Upper lobe of left lung (tissue), 6 donors: Measurements from ENCODE around the gene GRID1. TPM values are rescaled to one million over a fixed set of nuclear protein-coding genes. Genes with fewer than 3 reads are reported as not detected.

ENCODE experiments used
- ATAC-seq, 2 donors: fragments of 200-7000 bp; cut with Tn5 transposase; one replicate each; pipeline ENCODE4 v1.9.1; 2022; ENCODE audit warnings: mild to moderate bottlenecking in 2 of 2, moderate library complexity in 2 of 2; ENCODE audit not compliant: low FRiP score in 2 of 2
- DNase-seq, 2 donors: peaks; one replicate each; pipeline ENCODE4 v3.0.0-alpha.2; 2019 to 2020
- H3K27ac ChIP-seq, 4 donors: fragments of 200-600 bp; sonication (generic); one replicate each; pipeline ENCODE4 v1.5.1; 2016 to 2019
- H3K27me3 ChIP-seq, 4 donors: fragments of 200-600 bp; sonication (generic); one replicate each; pipeline ENCODE4 v1.5.1; 2017 to 2019
- H3K36me3 ChIP-seq, 4 donors: fragments of 200-600 bp; sonication (generic); one replicate each; pipeline ENCODE4 v1.5.1; 2016 to 2019
- H3K4me1 ChIP-seq, 4 donors: fragments of 200-600 bp; sonication (generic); one replicate each; pipeline ENCODE4 v1.5.1; 2018 to 2019
- H3K4me3 ChIP-seq, 4 donors: fragments of 200-600 bp; sonication (generic); one replicate each; pipeline ENCODE4 v1.5.1; 2017 to 2019; ENCODE audit warnings: mild to moderate bottlenecking in 2 of 4, moderate library complexity in 1 of 4
- H3K9me3 ChIP-seq, 4 donors: fragments of 200-600 bp; sonication (generic); one replicate each; pipeline ENCODE4 v1.5.1; 2018 to 2019
- CTCF ChIP-seq, 6 experiments: fragments of 450-650 bp in 4 of 6; fragments of 200-600 bp in 2 of 6; sonication (generic) in 2 of 6; IDR thresholded peaks; one replicate each; pipeline ENCODE4 v1.5.1; 2016 to 2019; ENCODE audit warnings: antibody characterized with exemption in 6 of 6
- EP300 ChIP-seq, 4 donors: sonication (generic); formaldehyde crosslinking; IDR thresholded peaks; one replicate each; pipeline ENCODE4 v1.5.1; 2017; ENCODE audit warnings: antibody characterized with exemption in 4 of 4, control low read depth in 2 of 4
- POLR2A ChIP-seq, 4 donors: fragments of 450-650 bp; IDR thresholded peaks; one replicate each; pipeline ENCODE4 v1.5.1; 2016 to 2017; ENCODE audit warnings: antibody characterized with exemption in 4 of 4, mild to moderate bottlenecking in 2 of 4
- POLR2AphosphoS5 ChIP-seq, 2 donors: sonication (generic); formaldehyde crosslinking; IDR thresholded peaks; one replicate each; pipeline ENCODE4 v1.5.1; 2017; ENCODE audit warnings: antibody characterized with exemption in 2 of 2
- WGBS, 2 donors: methylation state at CpG; one replicate each; pipeline ENCODE4 v1.1.5; 2017 to 2018; 5-methylcytosine and 5-hydroxymethylcytosine counted together
- total RNA-seq, 6 donors: library from RNA; depleted of rRNA in 4 of 6; stranded (reverse); fragments of >200 nt in 4 of 6; gene quantifications; one replicate each; pipeline versions ENCODE4 v1.1.0 to v1.2.1, GENCODE V29; 2016 to 2021
- donor health status: DM: no; HTN: no; CAD: no; lungs with moderate emphysema.
- donor health status: DM: no; HTN: yes; CAD: no; lungs with severe emphysema.

GRID1 gene
- total RNA-seq, 6 donors from 2014 or later, result 1.5 to 5.2 (median 3.2) TPM

- Histone ChIP-seq H3K4me1 (no peaks in the 10 kb centered on the region), H3K27me3 (no peaks in the 10 kb centered on the region), H3K4me3 (no peak overlapping the region), H3K36me3 (no peaks in the 10 kb centered on the region), H3K9me3 (no peaks in the 10 kb centered on the region), H3K27ac (no peak overlapping the region)
- 69 to 73% methylated on average over 1 of the region's 1 CpG for WGBS, 2 donors
- TF ChIP-seq CTCF (IDR thresholded peaks at IDR 0.05), result no peak
- TF ChIP-seq EP300 (IDR thresholded peaks at IDR 0.05), result no peak
- TF ChIP-seq POLR2AphosphoS5 (IDR thresholded peaks at IDR 0.05), result no peak
- TF ChIP-seq POLR2A (IDR thresholded peaks at IDR 0.05), result no peak
- DNase-seq (no peak), ATAC-seq (no peak)
Measured at GRCh38 chr10:85735997-85736396, 630.6 kb downstream of the GRID1 start.

GRCh38 chr10:85734791-85735190 lies 631.8 kb downstream of the GRID1 start:
- TF ChIP-seq EP300 (IDR thresholded peaks at IDR 0.05) (no peak), POLR2AphosphoS5 (IDR thresholded peaks at IDR 0.05) (no peak), POLR2A (IDR thresholded peaks at IDR 0.05) (no peak), CTCF (IDR thresholded peaks at IDR 0.05) (no peak)
- no peak for DNase-seq
- no peak overlapping the region for H3K27ac ChIP-seq
- H3K27me3 ChIP-seq, result no peaks in the 10 kb centered on the region
- WGBS, 2 donors, result 79 to 81% methylated on average over 7 of the region's 7 CpGs
- ATAC-seq, result no peak
- no peak overlapping the region for H3K4me3 ChIP-seq
- no peaks in the 10 kb centered on the region for H3K4me1 ChIP-seq
- H3K9me3 ChIP-seq, result no peaks in the 10 kb centered on the region
- no peaks in the 10 kb centered on the region for H3K36me3 ChIP-seq

- DNase-seq (no peak), ATAC-seq (no peak)
- 84 to 86% methylated on average over 6 of the region's 6 CpGs for WGBS, 2 donors
- Histone ChIP-seq H3K9me3 (no peaks in the 10 kb centered on the region), H3K4me3 (no peak overlapping the region), H3K4me1 (no peaks in the 10 kb centered on the region), H3K36me3 (no peaks in the 10 kb centered on the region), H3K27me3 (no peaks in the 10 kb centered on the region), H3K27ac (no peak overlapping the region)
- TF ChIP-seq CTCF (IDR thresholded peaks at IDR 0.05) (no peak), POLR2A (IDR thresholded peaks at IDR 0.05) (no peak), EP300 (IDR thresholded peaks at IDR 0.05) (no peak), POLR2AphosphoS5 (IDR thresholded peaks at IDR 0.05) (no peak)
Measured at GRCh38 chr10:85724215-85724614, 642.4 kb downstream of the GRID1 start.

- H3K4me3 ChIP-seq, result no peak overlapping the region
- no peaks in the 10 kb centered on the region for H3K36me3 ChIP-seq
- H3K4me1 ChIP-seq, result no peaks in the 10 kb centered on the region
- WGBS, 2 donors, result 74 to 84% methylated on average over 5 of the region's 5 CpGs
- ATAC-seq, result no peak
- H3K27me3 ChIP-seq, result no peaks in the 10 kb centered on the region
- TF ChIP-seq CTCF (IDR thresholded peaks at IDR 0.05) (no peak), POLR2AphosphoS5 (IDR thresholded peaks at IDR 0.05) (no peak), EP300 (IDR thresholded peaks at IDR 0.05) (no peak), POLR2A (IDR thresholded peaks at IDR 0.05) (no peak)
- no peak overlapping the region for H3K27ac ChIP-seq
- no peak for DNase-seq
- peaks cover 0 to 5% (median 0%) of the 10 kb centered on the region in 4 donors for H3K9me3 ChIP-seq
Measured at GRCh38 chr10:85720931-85721590, 645.5 kb downstream of the GRID1 start.

GRCh38 chr10:85719408-85719807 lies 647.2 kb downstream of the GRID1 start:
- no peak for DNase-seq
- Histone ChIP-seq H3K4me3 (no peak overlapping the region), H3K27ac (no peak overlapping the region), H3K9me3 (peaks cover 0 to 5% (median 0%) of the 10 kb centered on the region in 4 donors), H3K36me3 (no peaks in the 10 kb centered on the region), H3K4me1 (no peaks in the 10 kb centered on the region), H3K27me3 (no peaks in the 10 kb centered on the region)
- no peak for ATAC-seq
- WGBS, 2 donors, result 63 to 75% methylated on average over 3 of the region's 3 CpGs
- TF ChIP-seq EP300 (IDR thresholded peaks at IDR 0.05), result no peak
- no peak for TF ChIP-seq POLR2A (IDR thresholded peaks at IDR 0.05)
- TF ChIP-seq CTCF (IDR thresholded peaks at IDR 0.05), result no peak
- no peak for TF ChIP-seq POLR2AphosphoS5 (IDR thresholded peaks at IDR 0.05)
